Keratinocyte (primary cell): ENCODE measurements around the gene TBCD. TPM values are rescaled to one million over a fixed set of nuclear protein-coding genes. Genes with fewer than 3 reads are reported as not detected.

Experiments
- DNase-seq: peaks from one replicate; pipeline ENCODE4 v3.0.0-alpha.2; 2011; ENCODE audit warnings: low read depth, missing footprints, low spot score
- FAIRE-seq: peaks from 2 replicates; lab custom pipeline; 2011; peaks lifted over from hg19 to GRCh38; lab: Jason Lieb, UNC
- H2AFZ ChIP-seq: 2 replicates; pipeline ENCODE4 v1.6.0; 2012; ENCODE audit warnings: low read length, control low read depth, inconsistent platforms; ENCODE audit not compliant: control insufficient read depth
- H3K27ac ChIP-seq: 2 replicates; pipeline ENCODE4 v1.5.1; 2011; ENCODE audit warnings: low read length; ENCODE audit not compliant: control insufficient read depth, insufficient read depth
- H3K27me3 ChIP-seq: 3 replicates; pipeline ENCODE4 v1.6.0; 2011; ENCODE audit warnings: low read length; ENCODE audit not compliant: control insufficient read depth, insufficient read depth; ENCODE audit errors: extremely low read depth
- H3K36me3 ChIP-seq, 2 experiments: 2 replicates in 1 of 2; 3 replicates in 1 of 2; pipeline ENCODE4 v1.5.1; 2011; ENCODE audit warnings: low read length in 2 of 2, mild to moderate bottlenecking in 1 of 2; ENCODE audit not compliant: control insufficient read depth in 2 of 2, insufficient read depth in 2 of 2; ENCODE audit errors: extremely low read depth in 1 of 2
- H3K4me1 ChIP-seq: 3 replicates; pipeline ENCODE4 v1.5.1; 2011; ENCODE audit warnings: low read length; ENCODE audit not compliant: control insufficient read depth, insufficient read depth; ENCODE audit errors: extremely low read depth
- H3K4me2 ChIP-seq: 3 replicates; pipeline ENCODE4 v1.6.0; 2011; ENCODE audit warnings: low read depth, low read length; ENCODE audit not compliant: control insufficient read depth, insufficient read depth; ENCODE audit errors: extremely low read depth
- H3K4me3 ChIP-seq, 3 experiments: fragments of 200-600 bp in 1 of 3; sonication (generic) in 1 of 3; 2 replicates in 2 of 3; 3 replicates in 1 of 3; pipeline ENCODE4 v1.5.1; 2011 to 2016; ENCODE audit warnings: low read length in 3 of 3, mild to moderate bottlenecking in 3 of 3, control low read depth in 2 of 3, inconsistent platforms in 1 of 3, low read depth in 1 of 3, mixed read lengths in 1 of 3, mixed run types in 1 of 3, moderate library complexity in 1 of 3; ENCODE audit not compliant: control insufficient read depth in 2 of 3, insufficient read depth in 2 of 3; ENCODE audit errors: extremely low read depth in 1 of 3
- H3K79me2 ChIP-seq: 2 replicates; pipeline ENCODE4 v1.6.0; 2012; ENCODE audit warnings: low read length; ENCODE audit not compliant: control insufficient read depth, insufficient read depth
- H3K9ac ChIP-seq: 3 replicates; pipeline ENCODE4 v1.6.0; 2011; ENCODE audit warnings: low read length; ENCODE audit not compliant: control insufficient read depth, insufficient read depth; ENCODE audit errors: extremely low read depth
- H3K9me1 ChIP-seq: 3 replicates; pipeline ENCODE4 v1.6.0; 2011; ENCODE audit warnings: low read length; ENCODE audit not compliant: control insufficient read depth, insufficient read depth; ENCODE audit errors: extremely low read depth
- H3K9me3 ChIP-seq: 2 replicates; pipeline ENCODE4 v1.5.1; 2012; ENCODE audit warnings: low read depth, low read length; ENCODE audit not compliant: control insufficient read depth
- H4K20me1 ChIP-seq: 3 replicates; pipeline ENCODE4 v1.6.0; 2011; ENCODE audit warnings: low read length; ENCODE audit not compliant: control insufficient read depth, insufficient read depth; ENCODE audit errors: extremely low read depth
- CTCF ChIP-seq, 3 experiments: IDR thresholded peaks in 1 of 3; conservative IDR thresholded peaks in 1 of 3; optimal IDR thresholded peaks in 1 of 3; 2 replicates in 2 of 3; 3 replicates in 1 of 3; pipeline versions ENCODE3 to v1.5.1; 2011; ENCODE audit warnings: low read length in 3 of 3, mild to moderate bottlenecking in 3 of 3, moderate library complexity in 2 of 3, control low read depth in 1 of 3, inconsistent platforms in 1 of 3; ENCODE audit not compliant: insufficient read depth in 2 of 3; ENCODE audit errors: extremely low read depth in 1 of 3
- EZH2 ChIP-seq: IDR thresholded peaks from one replicate; pipeline ENCODE4 v1.6.1; 2012; ENCODE audit warnings: inconsistent platforms, mild to moderate bottlenecking, low read length, moderate library complexity
- dilution Hi-C: fragments of 300-500 bp; cut with MboI; formaldehyde crosslinking; loops from one replicate; pipeline ENCODE4 v1.7.0; 2020; ENCODE audit warnings: low sequenced_read_pairs; ENCODE audit not compliant: extremely low pct_ligation_motif_present
- polyA plus RNA-seq, 5 experiments: library from polyadenylated mRNA; depleted of rRNA in 3 of 5; stranded (reverse) in 3 of 5; stranded (forward) in 1 of 5; unstranded in 1 of 5; fragments of >200 nt; gene quantifications; 1 replicate in 1 of 5; 2 replicates in 3 of 5; 3 replicates in 1 of 5; pipeline versions ENCODE4 v1.2.1 to v1.2.3, GENCODE V29; 2011 to 2012; ENCODE audit warnings: missing spikeins in 2 of 5, low read depth in 1 of 5, low replicate concordance in 1 of 5

Gene TBCD
- polyA plus RNA-seq, 1 donor (not counting 4 experiments of a cell fraction or from before 2014, with no cell fraction given), result 36.2 TPM

GRCh38 chr17:82815354-82815753, 63.5 kb downstream of the TBCD start:
- Histone ChIP-seq H3K9me1 (no peaks in the 10 kb centered on the region), H3K27me3 (no peaks in the 10 kb centered on the region), H3K4me2 (no peak overlapping the region), H4K20me1 (no peaks in the 10 kb centered on the region), H3K9ac (no peak overlapping the region), H3K9me3 (no peaks in the 10 kb centered on the region), H2AFZ (no peak overlapping the region), H3K79me2 (peaks cover under 1% of the 10 kb centered on the region), H3K36me3 (peaks cover 15 to 30% of the 10 kb centered on the region in 2 experiments), H3K4me1 (no peaks in the 10 kb centered on the region), H3K27ac (no peak overlapping the region), H3K4me3 (no peak overlapping the region)
- dilution Hi-C loops, result no loop called here
- no peak for DNase-seq
- no peak for FAIRE-seq
- TF ChIP-seq EZH2, result no peak
- TF ChIP-seq CTCF (optimal IDR thresholded peaks at IDR 0.05 in 1 of 3, IDR thresholded peaks at IDR 0.05 in 1 of 3, conservative IDR thresholded peaks at IDR 0.05 in 1 of 3; ENCODE audit: extremely low read depth in 1 of 3, insufficient read depth in 2 of 3, low read length in 3 of 3), result no peak

- FAIRE-seq (no peak), DNase-seq (no peak)
- no peak overlapping the region for H3K4me3 ChIP-seq
- no peak overlapping the region for H3K27ac ChIP-seq
- dilution Hi-C loops, result no loop called here
- H3K27me3 ChIP-seq, result no peaks in the 10 kb centered on the region
- TF ChIP-seq EZH2 (no peak), CTCF (optimal IDR thresholded peaks at IDR 0.05 in 1 of 3, IDR thresholded peaks at IDR 0.05 in 1 of 3, conservative IDR thresholded peaks at IDR 0.05 in 1 of 3; ENCODE audit: extremely low read depth in 1 of 3, insufficient read depth in 2 of 3, low read length in 3 of 3) (no peak)
- no peak overlapping the region for H2AFZ ChIP-seq
- no peaks in the 10 kb centered on the region for H3K9me3 ChIP-seq
- H4K20me1 ChIP-seq, result no peaks in the 10 kb centered on the region
- H3K9me1 ChIP-seq, result no peaks in the 10 kb centered on the region
- peaks cover 12 to 25% of the 10 kb centered on the region in 2 experiments for H3K36me3 ChIP-seq
- H3K4me2 ChIP-seq, result no peak overlapping the region
- no peaks in the 10 kb centered on the region for H3K4me1 ChIP-seq
- H3K9ac ChIP-seq, result no peak overlapping the region
- H3K79me2 ChIP-seq, result peaks cover 4% of the 10 kb centered on the region
These were observed 64.0 kb downstream of the TBCD start for GRCh38 chr17:82815790-82816305.
